Panc1 (cell line): ENCODE measurements around the gene RBM45.

Experiments
- CTCF ChIP-seq: fragments of 450-650 bp; IDR thresholded peaks from 2 replicates; pipeline ENCODE4 v1.5.1; 2017; ENCODE audit warnings: mild to moderate bottlenecking
- POLR2AphosphoS5 ChIP-seq: IDR thresholded peaks from 2 replicates; pipeline ENCODE4 v1.6.1; 2012; ENCODE audit warnings: mild to moderate bottlenecking, low read depth, low read length, moderate library complexity
- REST ChIP-seq, 2 experiments: IDR thresholded peaks; 2 replicates each; pipeline ENCODE4 v1.6.1; 2011 to 2012; ENCODE audit warnings: low read depth in 2 of 2, control low read depth in 1 of 2, low read length in 1 of 2, mild to moderate bottlenecking in 1 of 2, moderate library complexity in 1 of 2; ENCODE audit not compliant: insufficient read depth in 1 of 2
- SIN3A ChIP-seq: IDR thresholded peaks from 2 replicates; pipeline ENCODE4 v1.6.1; 2012; ENCODE audit warnings: low read depth, mild to moderate bottlenecking, low read length, moderate library complexity, borderline replicate concordance; ENCODE audit not compliant: insufficient read depth

GRCh38 chr2:178119179-178119922 lies 7.1 kb downstream of the RBM45 start:
- TF ChIP-seq CTCF (no peak), POLR2AphosphoS5 (no peak), SIN3A (no peak), REST (IDR thresholded peaks at IDR 0.05; ENCODE audit: insufficient read depth in 1 of 2, low read depth in 2 of 2, low read length in 1 of 2) (no peak)
